GM18517 (cell line): Measurements from ENCODE around the gene NAT8L.

Experiments used
- ATAC-seq: cut with Tn5 transposase; IDR thresholded peaks from one replicate; pipeline ENCODE4 v1.9.1; 2021; ENCODE audit warnings: mild to moderate bottlenecking, moderate library complexity; ENCODE audit not compliant: unreplicated experiment

Gene NAT8L

GRCh38 chr4:2089222-2089621 lies 30.1 kb downstream of the NAT8L start:
- ATAC-seq, result no peak

GRCh38 chr4:2090642-2091041 lies 31.5 kb downstream of the NAT8L start:
- ATAC-seq, result no peak

- ATAC-seq, result no peak
Observed at GRCh38 chr4:2091990-2092668, 33.0 kb downstream of the NAT8L start.

GRCh38 chr4:2092669-2093053 lies 33.5 kb downstream of the NAT8L start:
- no peak for ATAC-seq

- ATAC-seq, result no peak
Observed at GRCh38 chr4:2093265-2093664, 34.1 kb downstream of the NAT8L start.

- ATAC-seq, result no peak
Observed at GRCh38 chr4:2094545-2094944, 35.4 kb downstream of the NAT8L start.

GRCh38 chr4:2095236-2096072 lies 36.3 kb downstream of the NAT8L start:
- no peak for ATAC-seq

- ATAC-seq, result no peak
Observed at GRCh38 chr4:2096073-2096609, 37.0 kb downstream of the NAT8L start.

GRCh38 chr4:2101346-2102044 lies 42.4 kb downstream of the NAT8L start:
- no peak for ATAC-seq

GRCh38 chr4:2102045-2102883 lies 43.1 kb downstream of the NAT8L start:
- ATAC-seq, result no peak

GRCh38 chr4:2103127-2103842 lies 44.2 kb downstream of the NAT8L start:
- ATAC-seq, result no peak

- ATAC-seq, result no peak
Observed at GRCh38 chr4:2103843-2104547, 44.9 kb downstream of the NAT8L start.

- ATAC-seq, result no peak
Observed at GRCh38 chr4:2104556-2105345, 45.6 kb downstream of the NAT8L start.

- no peak for ATAC-seq
Observed at GRCh38 chr4:2105559-2105958, 46.4 kb downstream of the NAT8L start.

- ATAC-seq, result no peak
Observed at GRCh38 chr4:2116687-2117400, 57.7 kb downstream of the NAT8L start.
